AG09319 (cell line): ENCODE results near the gene HEMK1.

Source experiments
- DNase-seq: peaks from one replicate; pipeline ENCODE4 v3.0.0-alpha.2; 2010; ENCODE audit warnings: low read depth; ENCODE audit errors: extremely low read depth
- TF ChIP-seq, protein P1 (sequence below): IDR thresholded peaks from 2 replicates; pipeline ENCODE4 v1.5.1; 2011; ENCODE audit warnings: low read depth, mild to moderate bottlenecking, inconsistent platforms, low read length, moderate library complexity

The HEMK1 gene

GRCh38 chr3:50599115-50599715 lies 29.9 kb downstream of the HEMK1 start:
- TF ChIP-seq, protein P1, sequence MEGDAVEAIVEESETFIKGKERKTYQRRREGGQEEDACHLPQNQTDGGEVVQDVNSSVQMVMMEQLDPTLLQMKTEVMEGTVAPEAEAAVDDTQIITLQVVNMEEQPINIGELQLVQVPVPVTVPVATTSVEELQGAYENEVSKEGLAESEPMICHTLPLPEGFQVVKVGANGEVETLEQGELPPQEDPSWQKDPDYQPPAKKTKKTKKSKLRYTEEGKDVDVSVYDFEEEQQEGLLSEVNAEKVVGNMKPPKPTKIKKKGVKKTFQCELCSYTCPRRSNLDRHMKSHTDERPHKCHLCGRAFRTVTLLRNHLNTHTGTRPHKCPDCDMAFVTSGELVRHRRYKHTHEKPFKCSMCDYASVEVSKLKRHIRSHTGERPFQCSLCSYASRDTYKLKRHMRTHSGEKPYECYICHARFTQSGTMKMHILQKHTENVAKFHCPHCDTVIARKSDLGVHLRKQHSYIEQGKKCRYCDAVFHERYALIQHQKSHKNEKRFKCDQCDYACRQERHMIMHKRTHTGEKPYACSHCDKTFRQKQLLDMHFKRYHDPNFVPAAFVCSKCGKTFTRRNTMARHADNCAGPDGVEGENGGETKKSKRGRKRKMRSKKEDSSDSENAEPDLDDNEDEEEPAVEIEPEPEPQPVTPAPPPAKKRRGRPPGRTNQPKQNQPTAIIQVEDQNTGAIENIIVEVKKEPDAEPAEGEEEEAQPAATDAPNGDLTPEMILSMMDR, result no peak
- no peak for DNase-seq

- TF ChIP-seq, protein P1, result no peak
- no peak for DNase-seq
Measured at GRCh38 chr3:50599716-50600118, 30.4 kb downstream of the HEMK1 start.

GRCh38 chr3:50600141-50600753 lies 30.9 kb downstream of the HEMK1 start:
- TF ChIP-seq, protein P1, result no peak
- no peak for DNase-seq

- TF ChIP-seq, protein P1, result no peak
Measured at GRCh38 chr3:50600841-50601591, 31.7 kb downstream of the HEMK1 start.

DNA sequence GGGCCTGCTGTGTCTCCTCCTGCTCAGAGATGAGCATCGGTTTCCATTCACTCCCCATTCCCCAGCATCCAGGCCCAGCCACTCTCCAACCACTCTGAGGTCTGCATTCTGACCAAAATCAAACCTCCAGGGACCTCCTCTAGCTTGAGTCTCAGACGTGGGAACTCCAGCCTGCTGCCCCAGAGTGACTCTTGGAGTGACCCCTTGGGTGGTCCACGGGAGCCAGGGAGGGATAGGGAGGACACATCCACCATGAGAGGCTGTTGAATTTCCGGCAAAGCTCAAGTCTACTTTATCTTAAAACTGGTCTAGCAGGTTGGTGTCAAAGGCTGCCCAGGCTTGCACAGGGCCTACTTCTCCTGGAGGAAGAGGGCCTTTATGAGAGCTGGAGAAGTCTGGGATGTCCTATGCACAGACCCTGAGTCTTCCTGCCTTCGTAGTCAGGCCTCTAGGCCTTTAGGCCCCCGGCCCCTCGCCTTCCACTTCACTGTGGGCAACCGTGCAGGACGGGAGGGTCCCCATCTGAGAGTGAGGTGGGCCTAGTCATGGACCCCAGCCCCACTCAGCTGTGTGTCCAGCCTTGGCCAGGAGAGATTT lies 33.4 kb downstream of the HEMK1 start:
- DNase-seq, result no peak

More at GRCh38 chr3:50600841-50601591, 31.7 kb downstream of the HEMK1 start:
- peak; percentile 95 for DNase-seq

GRCh38 chr3:50603261-50604109 lies 34.2 kb downstream of the HEMK1 start:
- TF ChIP-seq, protein P1, result no peak
- no peak for DNase-seq

More for the DNA sequence above, 33.4 kb downstream of the HEMK1 start:
- TF ChIP-seq, protein P1, result no peak
